ENCODE data around the gene LIPC. TPM values are rescaled to one million over a fixed set of nuclear protein-coding genes. Genes with fewer than 3 reads are reported as not detected.
A peak's percentile ranks its signal among the peaks of the same experiment; 100 is the strongest.

Gene LIPC
- total and polyA plus RNA-seq, 9 of the 15 experiments (the other 6 are each of a cell fraction or from before 2014, with no cell fraction given), result 0.07 to 0.41 (median 0.11) TPM; not detected in 2

DNA sequence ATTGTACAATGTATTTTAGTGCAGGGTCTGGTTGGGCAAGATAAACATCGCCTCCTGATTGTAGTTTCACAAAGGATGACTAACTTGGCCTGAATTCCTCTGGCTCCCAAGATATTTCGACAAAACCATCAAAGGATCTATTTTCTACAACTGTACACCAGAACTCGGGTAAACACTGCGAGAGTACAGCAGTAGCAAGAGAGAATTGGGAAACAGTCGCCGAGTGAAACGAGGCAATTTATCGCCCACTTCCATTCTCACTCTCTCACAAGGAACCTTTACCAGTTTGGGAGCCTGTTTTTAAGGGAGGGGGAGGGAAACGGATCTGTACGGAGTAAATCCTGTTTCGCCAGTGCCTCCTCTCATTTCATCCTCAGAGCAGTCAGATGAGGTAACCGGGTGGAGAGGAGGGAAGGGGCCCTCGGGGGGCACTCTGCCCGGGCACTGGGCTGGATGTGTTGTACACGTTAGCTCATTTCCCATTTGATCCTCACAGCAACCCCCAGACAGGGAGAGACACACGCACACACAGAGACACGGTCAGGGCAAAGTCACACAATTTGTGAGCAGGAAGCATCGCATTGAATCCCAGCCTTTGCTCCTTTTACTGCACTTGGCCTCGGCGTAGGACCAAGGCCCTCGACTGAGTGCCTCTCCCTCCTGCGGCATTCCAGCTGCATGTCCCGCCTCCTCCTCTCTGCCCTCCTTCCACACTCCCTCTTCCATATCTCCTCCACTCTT lies 120.1 kb downstream of the LIPC start (continued):
- TF ChIP-seq ZBTB26 (CRISPR knock-in tag; IDR thresholded peaks at IDR 0.05) (no peak), ESRRA (IDR thresholded peaks at IDR 0.05; ENCODE audit: borderline replicate concordance, low read depth) (peak; percentile 65; the same call in 1 of the 2 replicates), SIN3A (IDR thresholded peaks at IDR 0.05; ENCODE audit: borderline replicate concordance in 2 of 2, control insufficient read depth in 1 of 2, low read depth in 2 of 2, low read length in 2 of 2) (no peak), RBM14 (IDR thresholded peaks at IDR 0.05; ENCODE audit: borderline replicate concordance, insufficient read depth, low read depth, low read length) (no peak), MTF1 (CRISPR knock-in tag; IDR thresholded peaks at IDR 0.05; ENCODE audit: borderline replicate concordance) (no peak), SNRNP70 (optimal IDR thresholded peaks at IDR 0.05; ENCODE audit: low read depth, low read length) (no peak), VEZF1 (CRISPR knock-in tag; IDR thresholded peaks at IDR 0.05) (no peak), TBL1XR1 (IDR thresholded peaks at IDR 0.05; ENCODE audit: low read length in 2 of 2) (peak in 1 of 2 experiments; percentile 40; a peak in 1 of 4 replicates), ZNF143 (CRISPR knock-in tag; IDR thresholded peaks at IDR 0.05) (no peak), HNRNPL (IDR thresholded peaks at IDR 0.05; ENCODE audit: low read depth, low read length) (no peak), STAG1 (CRISPR knock-in tag; IDR thresholded peaks at IDR 0.05; ENCODE audit: borderline replicate concordance) (no peak), ZNF668 (CRISPR knock-in tag; IDR thresholded peaks at IDR 0.05) (no peak), ATF3 (IDR thresholded peaks at IDR 0.05) (peak; percentile 61), ATF3 (CRISPR knock-in tag; conservative IDR thresholded peaks at IDR 0.05) (no peak), RAD21 (CRISPR knock-in tag; conservative IDR thresholded peaks at IDR 0.05 in 1 of 2, IDR thresholded peaks at IDR 0.05 in 1 of 2) (peak in 1 of 2 experiments; percentile 6; a peak in 1 of 4 replicates), BDP1 (IDR thresholded peaks at IDR 0.05; ENCODE audit: insufficient read depth, insufficient read length) (no peak), RBM17 (IDR thresholded peaks at IDR 0.05; ENCODE audit: borderline replicate concordance, low read depth, low read length) (no peak), FOSL1 (tag; conservative IDR thresholded peaks at IDR 0.05) (peak; percentile 93), POLR2G (IDR thresholded peaks at IDR 0.05; ENCODE audit: low read depth, low read length) (no peak), RBFOX2 (IDR thresholded peaks at IDR 0.05; ENCODE audit: low read depth, low read length) (no peak), CEBPG (CRISPR knock-in tag; IDR thresholded peaks at IDR 0.05) (no peak), CEBPG (tag; conservative IDR thresholded peaks at IDR 0.05 in 1 of 2, IDR thresholded peaks at IDR 0.05 in 1 of 2) (peak in 1 of 2 experiments; percentile 76; a peak in 3 of 4 replicates)
- TF ChIP-seq, protein P1, sequence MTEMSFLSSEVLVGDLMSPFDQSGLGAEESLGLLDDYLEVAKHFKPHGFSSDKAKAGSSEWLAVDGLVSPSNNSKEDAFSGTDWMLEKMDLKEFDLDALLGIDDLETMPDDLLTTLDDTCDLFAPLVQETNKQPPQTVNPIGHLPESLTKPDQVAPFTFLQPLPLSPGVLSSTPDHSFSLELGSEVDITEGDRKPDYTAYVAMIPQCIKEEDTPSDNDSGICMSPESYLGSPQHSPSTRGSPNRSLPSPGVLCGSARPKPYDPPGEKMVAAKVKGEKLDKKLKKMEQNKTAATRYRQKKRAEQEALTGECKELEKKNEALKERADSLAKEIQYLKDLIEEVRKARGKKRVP (CRISPR knock-in tag; IDR thresholded peaks at IDR 0.05), result no peak
